B cell (primary cell): Measurements from ENCODE around the gene CCDC191. TPM values are rescaled to one million over a fixed set of nuclear protein-coding genes. Genes with fewer than 3 reads are reported as not detected.

Source experiments
- ATAC-seq: fragments of 200-7000 bp; cut with Tn5 transposase; one replicate; pipeline ENCODE4 v1.10.0; 2021; ENCODE audit warnings: low read depth, mild to moderate bottlenecking, moderate number of reproducible peaks, moderate library complexity
- CTCF ChIA-PET: fragments of 350-600 bp; sonication (Branson Sonifier 250); formaldehyde crosslinking; loops from one replicate; lab custom pipeline; 2021; ENCODE audit warnings: antibody characterized with exemption, inconsistent platforms; lab: Charles Lee
- POLR2A ChIA-PET: fragments of 350-600 bp; sonication (Branson Sonifier 250); formaldehyde crosslinking; loops from one replicate; lab custom pipeline; 2021; ENCODE audit warnings: antibody characterized with exemption; lab: Charles Lee
- DNase-seq: peaks from one replicate; pipeline ENCODE4 v3.0.0; 2013
- H2AFZ ChIP-seq: 2 replicates; pipeline ENCODE4 v1.6.1; 2012; ENCODE audit warnings: mild to moderate bottlenecking, low read depth, low read length; ENCODE audit not compliant: insufficient read depth, poor library complexity, severe bottlenecking
- H3K27ac ChIP-seq, 2 donors: 1 replicate in 1 of 2; 2 replicates in 1 of 2; pipeline ENCODE4 v1.5.1; 2012 to 2013; ENCODE audit warnings: low read length in 2 of 2, mild to moderate bottlenecking in 2 of 2, moderate library complexity in 1 of 2
- H3K27me3 ChIP-seq, 4 experiments: fragments of 200-600 bp in 1 of 4; sonication (generic) in 1 of 4; replicated peaks in 1 of 4; 1 replicate in 2 of 4; 2 replicates in 2 of 4; pipeline versions ENCODE4 v1.6.1 to v1.7.0; 2013 to 2016; ENCODE audit warnings: low read length in 3 of 4, mild to moderate bottlenecking in 2 of 4, mixed read lengths in 1 of 4, moderate library complexity in 1 of 4; ENCODE audit not compliant: insufficient read depth in 4 of 4, control insufficient read depth in 3 of 4; ENCODE audit errors: control extremely low read depth in 1 of 4
- H3K36me3 ChIP-seq, 2 experiments: replicated peaks in 1 of 2; 1 replicate in 1 of 2; 2 replicates in 1 of 2; pipeline versions ENCODE4 v1.6.1 to v1.7.1; 2013; ENCODE audit warnings: low read length in 1 of 2; ENCODE audit not compliant: insufficient read depth in 2 of 2, control insufficient read depth in 1 of 2; ENCODE audit errors: control extremely low read depth in 1 of 2, extremely low read depth in 1 of 2
- H3K4me1 ChIP-seq, 2 donors: fragments of 200-600 bp in 1 of 2; sonication (generic) in 1 of 2; 1 replicate in 1 of 2; 2 replicates in 1 of 2; pipeline versions ENCODE4 v1.5.1 to v1.6.1; 2013 to 2017; ENCODE audit warnings: low read length in 2 of 2; ENCODE audit not compliant: control insufficient read depth in 2 of 2, insufficient read depth in 2 of 2
- H3K4me2 ChIP-seq: replicated peaks from 2 replicates; pipeline ENCODE3; 2012; ENCODE audit warnings: mild to moderate bottlenecking, low read depth, low read length; ENCODE audit not compliant: poor library complexity, severe bottlenecking
- H3K4me3 ChIP-seq, 5 experiments: fragments of 200-600 bp in 1 of 5; sonication (generic) in 1 of 5; 1 replicate in 3 of 5; 2 replicates in 2 of 5; pipeline versions ENCODE4 v1.5.1 to v1.7.0; 2011 to 2016; ENCODE audit warnings: low read length in 4 of 5, mild to moderate bottlenecking in 4 of 5, low read depth in 2 of 5, control low read depth in 1 of 5, moderate library complexity in 1 of 5; ENCODE audit not compliant: insufficient read depth in 1 of 5; ENCODE audit errors: control extremely low read depth in 1 of 5, extremely low read depth in 1 of 5
- H3K79me2 ChIP-seq: fragments of 200-600 bp; sonication (generic); one replicate; pipeline ENCODE4 v1.6.0; 2016; ENCODE audit warnings: low read length; ENCODE audit not compliant: control insufficient read depth, insufficient read depth
- H3K9ac ChIP-seq: fragments of 200-600 bp; sonication (generic); 2 replicates; pipeline ENCODE4 v1.6.1; 2017; ENCODE audit warnings: mild to moderate bottlenecking, low read length, moderate library complexity
- H3K9me3 ChIP-seq, 3 donors: one replicate each; pipeline versions ENCODE4 v1.6.1 to v1.7.1; 2013; ENCODE audit warnings: low read length in 2 of 3; ENCODE audit not compliant: control insufficient read depth in 2 of 3, insufficient read depth in 1 of 3; ENCODE audit errors: control extremely low read depth in 1 of 3
- H4K20me1 ChIP-seq: 2 replicates; pipeline ENCODE4 v1.6.0; 2012; ENCODE audit warnings: mild to moderate bottlenecking, low read length; ENCODE audit not compliant: insufficient read depth, control insufficient read depth, poor library complexity, severe bottlenecking
- H3K27ac Mint-ChIP-seq: one replicate; pipeline ENCODE4 v1.8.0; 2021; ENCODE audit warnings: mixed read lengths
- H3K27me3 Mint-ChIP-seq: one replicate; pipeline ENCODE4 v1.8.0; 2021; ENCODE audit warnings: mixed read lengths
- H3K4me1 Mint-ChIP-seq: one replicate; pipeline ENCODE4 v1.8.0; 2021; ENCODE audit warnings: mixed read lengths
- H3K4me3 Mint-ChIP-seq: one replicate; pipeline ENCODE4 v1.8.0; 2021; ENCODE audit warnings: mixed read lengths
- H3K9me3 Mint-ChIP-seq: one replicate; pipeline ENCODE4 v1.8.0; 2022; ENCODE audit warnings: mixed read lengths; ENCODE audit not compliant: insufficient read depth
- CTCF ChIP-seq: fragments of 200-600 bp; IDR thresholded peaks from one replicate; pipeline ENCODE4 v1.8.0; 2022; ENCODE audit warnings: antibody characterized with exemption, mild to moderate bottlenecking
- EZH2 ChIP-seq: IDR thresholded peaks from 2 replicates; pipeline ENCODE4 v1.6.1; 2012; ENCODE audit warnings: borderline replicate concordance, low read depth, mild to moderate bottlenecking, moderate library complexity, low read length; ENCODE audit not compliant: insufficient read depth, poor library complexity, severe bottlenecking
- WGBS: methylation state at CpG from one replicate; pipeline ENCODE4 v1.1.5; 2013; ENCODE audit warnings: missing lambda C conversion rate; ENCODE audit not compliant: insufficient coverage; 5-methylcytosine and 5-hydroxymethylcytosine counted together
- intact Hi-C: fragments of 100-400 bp; cut with micrococcal nuclease; formaldehyde crosslinking; loops from one replicate; pipeline ENCODE4 v1.10.0; 2022
- polyA plus RNA-seq: library from polyadenylated mRNA; depleted of rRNA; stranded (reverse); fragments of >200 nt; gene quantifications from 2 replicates; pipeline ENCODE4 v1.2.3, GENCODE V29; 2012
- total RNA-seq, 2 donors: library from RNA; stranded (reverse); fragments of 120-200 nt in 1 of 2; gene quantifications; 1 replicate in 1 of 2; 2 replicates in 1 of 2; pipeline versions ENCODE4 v1.2.3 to v1.2.4, GENCODE V29; 2013 to 2022

Gene CCDC191
- total and polyA plus RNA-seq, 2 donors (not counting 1 experiment from before 2014, with no cell fraction given): 26.7 to 47.9 TPM

GRCh38 chr3:113968986-113969385, 87.3 kb downstream of the CCDC191 start:
- Histone ChIP-seq H3K27me3 (no peaks in the 10 kb centered on the region), H3K79me2 (no peaks in the 10 kb centered on the region), H3K9ac (no peak overlapping the region), H4K20me1 (no peaks in the 10 kb centered on the region), H3K4me2 (no peak overlapping the region), H3K4me1 (no peaks in the 10 kb centered on the region), H3K9me3 (peaks cover under 1 to 17% (median 7%) of the 10 kb centered on the region in 3 donors), H3K4me3 (no peak overlapping the region), H3K36me3 (peaks cover 0 to 4% of the 10 kb centered on the region in 2 experiments), H3K27ac (no peak overlapping the region), H2AFZ (no peak overlapping the region)
- CTCF ChIA-PET: interaction anchor here (1.3 kb wide), 1 partner anchor 16 kb away, joined by 3 read pairs; no protein-coding TSS in a partner anchor
- 100% methylated on average over 1 of the region's 2 CpGs for WGBS
- peaks cover 5% of the 10 kb centered on the region for H3K9me3 Mint-ChIP-seq
- peaks cover 4% of the 10 kb centered on the region for H3K4me1 Mint-ChIP-seq
- no peak overlapping the region for H3K27ac Mint-ChIP-seq
- H3K27me3 Mint-ChIP-seq: no peaks in the 10 kb centered on the region
- POLR2A ChIA-PET: no interaction called here
- intact Hi-C loops: no loop called here
- ATAC-seq (no peak), DNase-seq (no peak)
- TF ChIP-seq EZH2 (no peak), CTCF (no peak)
- no peak overlapping the region for H3K4me3 Mint-ChIP-seq

- CTCF ChIA-PET: no interaction called here
- intact Hi-C loops: no loop called here
- Histone ChIP-seq H3K27ac (no peak overlapping the region), H3K9me3 (no peaks in the 10 kb centered on the region), H3K36me3 (peaks cover 0 to 8% of the 10 kb centered on the region in 2 experiments), H2AFZ (no peak overlapping the region), H3K9ac (no peak overlapping the region), H3K79me2 (no peaks in the 10 kb centered on the region), H3K4me1 (no peaks in the 10 kb centered on the region), H4K20me1 (no peaks in the 10 kb centered on the region), H3K4me3 (no peak overlapping the region), H3K4me2 (no peak overlapping the region), H3K27me3 (no peaks in the 10 kb centered on the region)
- ATAC-seq (no peak), DNase-seq (no peak)
- POLR2A ChIA-PET: no interaction called here
- H3K27me3 Mint-ChIP-seq: no peaks in the 10 kb centered on the region
- H3K4me1 Mint-ChIP-seq: no peaks in the 10 kb centered on the region
- TF ChIP-seq EZH2: no peak
- TF ChIP-seq CTCF: no peak
- no peak overlapping the region for H3K27ac Mint-ChIP-seq
- no peak overlapping the region for H3K4me3 Mint-ChIP-seq
- H3K9me3 Mint-ChIP-seq: no peaks in the 10 kb centered on the region
- 97% methylated on average over 2 of the region's 2 CpGs for WGBS
Observed at GRCh38 chr3:113966172-113966571, 90.2 kb downstream of the CCDC191 start.
